Measurements from ENCODE around the gene ARHGAP10.
"Not testable (repeated sequence)": the region's sequence is repeated elsewhere in the genome, so short reads cannot be mapped to it uniquely, and the experiment has no call there.

Gene ARHGAP10

GRCh38 chr4:147855571-147856009 is 123.7 kb downstream of the ARHGAP10 start:
- no peak for DNase-seq

GRCh38 chr4:147860960-147861359 is 129.1 kb downstream of the ARHGAP10 start:
- no peak for DNase-seq

GRCh38 chr4:147862043-147862692 is 130.3 kb downstream of the ARHGAP10 start:
- no peak for DNase-seq

- DNase-seq = no peak
Observed at GRCh38 chr4:147863111-147863747, 131.3 kb downstream of the ARHGAP10 start.

GRCh38 chr4:147863808-147864472 is 132.1 kb downstream of the ARHGAP10 start:
- no peak for DNase-seq

- no peak for DNase-seq
Observed at GRCh38 chr4:147864607-147865006, 132.7 kb downstream of the ARHGAP10 start.

- no peak for DNase-seq
Observed at GRCh38 chr4:147865926-147866325, 134.0 kb downstream of the ARHGAP10 start.

- DNase-seq = peak; percentile 74 to 75
Observed at GRCh38 chr4:147866532-147867271, 134.8 kb downstream of the ARHGAP10 start.

- DNase-seq = no peak
Observed at GRCh38 chr4:147874109-147874508, 142.2 kb downstream of the ARHGAP10 start.

- DNase-seq = no peak
Observed at GRCh38 chr4:147877308-147877771, 145.5 kb downstream of the ARHGAP10 start.

GRCh38 chr4:147879676-147880075 is 147.8 kb downstream of the ARHGAP10 start:
- DNase-seq = no peak

GRCh38 chr4:147880511-147880910 is 148.6 kb downstream of the ARHGAP10 start:
- DNase-seq = no peak

- DNase-seq = no peak
Observed at GRCh38 chr4:147884536-147884935, 152.6 kb downstream of the ARHGAP10 start.

GRCh38 chr4:147885216-147885615 is 153.3 kb downstream of the ARHGAP10 start:
- not testable (repeated sequence) for DNase-seq

GRCh38 chr4:147891476-147892115 is 159.7 kb downstream of the ARHGAP10 start:
- no peak for DNase-seq

- DNase-seq = no peak
Observed at GRCh38 chr4:147899512-147899911, 167.6 kb downstream of the ARHGAP10 start.

- no peak for DNase-seq
Observed at GRCh38 chr4:147901388-147901787, 169.5 kb downstream of the ARHGAP10 start.

GRCh38 chr4:147901916-147902315 is 170.0 kb downstream of the ARHGAP10 start:
- no peak for DNase-seq

- DNase-seq = no peak
Observed at GRCh38 chr4:147909225-147909624, 177.3 kb downstream of the ARHGAP10 start.

- DNase-seq = no peak
Observed at GRCh38 chr4:147910315-147910714, 178.4 kb downstream of the ARHGAP10 start.

GRCh38 chr4:147912106-147912505 is 180.2 kb downstream of the ARHGAP10 start:
- DNase-seq = not testable (repeated sequence)

- DNase-seq = no peak
Observed at GRCh38 chr4:147913137-147913536, 181.2 kb downstream of the ARHGAP10 start.

- no peak for DNase-seq
Observed at GRCh38 chr4:147916351-147916750, 184.5 kb downstream of the ARHGAP10 start.
